H9 (cell line): ENCODE data around the gene STIMATE. TPM values are rescaled to one million over a fixed set of nuclear protein-coding genes. Genes with fewer than 3 reads are reported as not detected.

Experiments
- DNase-seq: peaks from one replicate; pipeline ENCODE4 v3.0.0-alpha.2; 2017
- H2AFZ ChIP-seq: one replicate; pipeline ENCODE4 v1.6.1; 2013; ENCODE audit warnings: mild to moderate bottlenecking, low read length, control low read depth, moderate library complexity
- H2AK5ac ChIP-seq: 2 replicates; pipeline ENCODE4 v1.6.1; 2013; ENCODE audit warnings: low read length, control low read depth, mixed read lengths; ENCODE audit not compliant: insufficient read length
- H2BK120ac ChIP-seq: one replicate; pipeline ENCODE4 v1.6.1; 2013; ENCODE audit warnings: low read depth, mild to moderate bottlenecking, low read length, control low read depth, inconsistent platforms; ENCODE audit not compliant: poor library complexity, severe bottlenecking
- H2BK12ac ChIP-seq: 2 replicates; pipeline ENCODE4 v1.6.1; 2013; ENCODE audit warnings: low read length, control low read depth, mixed read lengths, low read depth; ENCODE audit not compliant: insufficient read length
- H2BK15ac ChIP-seq: 2 replicates; pipeline ENCODE4 v1.6.1; 2013; ENCODE audit warnings: low read depth, low read length, control low read depth
- H2BK20ac ChIP-seq: one replicate; pipeline ENCODE4 v1.6.1; 2013; ENCODE audit warnings: low read depth, mild to moderate bottlenecking, low read length, control low read depth, inconsistent platforms; ENCODE audit not compliant: poor library complexity, severe bottlenecking
- H2BK5ac ChIP-seq: 2 replicates; pipeline ENCODE4 v1.6.1; 2013; ENCODE audit warnings: low read length, control low read depth, mixed read lengths; ENCODE audit not compliant: insufficient read length
- H3K14ac ChIP-seq: 2 replicates; pipeline ENCODE4 v1.6.1; 2013; ENCODE audit warnings: low read length, control low read depth; ENCODE audit not compliant: insufficient read depth
- H3K18ac ChIP-seq: 2 replicates; pipeline ENCODE4 v1.6.1; 2013; ENCODE audit warnings: low read depth, mild to moderate bottlenecking, mixed read lengths, low read length, control low read depth; ENCODE audit not compliant: insufficient read length
- H3K23ac ChIP-seq: 2 replicates; pipeline ENCODE4 v1.6.1; 2013; ENCODE audit warnings: low read length, control low read depth, mixed read lengths, low read depth; ENCODE audit not compliant: insufficient read length
- H3K23me2 ChIP-seq: 2 replicates; pipeline ENCODE4 v1.6.1; 2013; ENCODE audit warnings: low read depth, mild to moderate bottlenecking, mixed read lengths, low read length, control low read depth; ENCODE audit not compliant: insufficient read length, poor library complexity, severe bottlenecking
- H3K27ac ChIP-seq: 2 replicates; pipeline ENCODE4 v1.5.1; 2013; ENCODE audit warnings: low read length, control low read depth, mixed read lengths, low read depth; ENCODE audit not compliant: insufficient read length
- H3K27me3 ChIP-seq: 2 replicates; pipeline ENCODE4 v1.6.1; 2013; ENCODE audit warnings: low read length, control low read depth, inconsistent platforms; ENCODE audit not compliant: insufficient read depth
- H3K4ac ChIP-seq: 2 replicates; pipeline ENCODE4 v1.6.1; 2013; ENCODE audit warnings: low read depth, mild to moderate bottlenecking, control low read depth, inconsistent platforms, low read length, moderate library complexity
- H3K4me1 ChIP-seq: 2 replicates; pipeline ENCODE4 v1.6.1; 2013; ENCODE audit warnings: low read length, control low read depth, inconsistent platforms; ENCODE audit not compliant: insufficient read depth
- H3K4me2 ChIP-seq: 2 replicates; pipeline ENCODE4 v1.6.1; 2013; ENCODE audit warnings: low read length, control low read depth, mixed read lengths; ENCODE audit not compliant: insufficient read length, insufficient read depth
- H3K56ac ChIP-seq: 2 replicates; pipeline ENCODE4 v1.6.1; 2013; ENCODE audit warnings: low read depth, mild to moderate bottlenecking, mixed read lengths, low read length, control low read depth; ENCODE audit not compliant: insufficient read length
- H3K79me1 ChIP-seq: 2 replicates; pipeline ENCODE4 v1.6.1; 2013; ENCODE audit warnings: low read depth, mild to moderate bottlenecking, moderate library complexity, low read length, control low read depth, inconsistent platforms; ENCODE audit not compliant: insufficient read depth, poor library complexity, severe bottlenecking
- H3K79me2 ChIP-seq: 2 replicates; pipeline ENCODE4 v1.6.1; 2013; ENCODE audit warnings: low read length, control low read depth, inconsistent platforms; ENCODE audit not compliant: insufficient read depth
- H3K9ac ChIP-seq: 2 replicates; pipeline ENCODE4 v1.6.1; 2013; ENCODE audit warnings: low read length, control low read depth, mixed read lengths; ENCODE audit not compliant: insufficient read length; ENCODE audit errors: extremely low read depth
- H3K9me3 ChIP-seq: one replicate; pipeline ENCODE4 v1.6.1; 2013; ENCODE audit warnings: low read depth, low read length, inconsistent platforms; ENCODE audit not compliant: control insufficient read depth
- H3T11ph ChIP-seq: one replicate; pipeline ENCODE4 v1.6.1; 2013; ENCODE audit warnings: mild to moderate bottlenecking, low read length, control low read depth, inconsistent platforms
- H4K20me1 ChIP-seq: one replicate; pipeline ENCODE4 v1.6.1; 2013; ENCODE audit not compliant: control insufficient read depth, insufficient read length, insufficient read depth
- H4K5ac ChIP-seq: 2 replicates; pipeline ENCODE4 v1.6.1; 2013; ENCODE audit warnings: low read depth, mild to moderate bottlenecking, mixed read lengths, low read length, control low read depth; ENCODE audit not compliant: insufficient read length
- H4K8ac ChIP-seq: replicated peaks from 2 replicates; pipeline ENCODE4 v1.6.1; 2013; ENCODE audit warnings: low read length, control low read depth, mixed read lengths, low read depth; ENCODE audit not compliant: insufficient read length
- H4K91ac ChIP-seq: 2 replicates; pipeline ENCODE4 v1.6.1; 2013; ENCODE audit warnings: low read depth, mild to moderate bottlenecking, moderate library complexity, mixed read lengths, low read length, control low read depth; ENCODE audit not compliant: insufficient read length
- H3K27ac Mint-ChIP-seq, 3 experiments: 2 replicates in 2 of 3; 3 replicates in 1 of 3; pipeline ENCODE4 v1.8.0; 2020 to 2021; ENCODE audit warnings: mixed read lengths in 3 of 3, mild to moderate bottlenecking in 1 of 3, moderate library complexity in 1 of 3
- H3K27me3 Mint-ChIP-seq: 2 replicates; pipeline ENCODE4 v1.8.0; 2021; ENCODE audit warnings: low read depth, mild to moderate bottlenecking, moderate library complexity, mixed read lengths
- H3K36me3 Mint-ChIP-seq, 3 experiments: 2 replicates in 2 of 3; 3 replicates in 1 of 3; pipeline ENCODE4 v1.8.0; 2020 to 2021; ENCODE audit warnings: low read depth in 3 of 3, mixed read lengths in 3 of 3; ENCODE audit not compliant: insufficient read depth in 1 of 3
- H3K4me1 Mint-ChIP-seq, 2 experiments: 2 replicates each; pipeline ENCODE4 v1.8.0; 2020; ENCODE audit warnings: mixed read lengths in 2 of 2
- H3K4me3 Mint-ChIP-seq, 2 experiments: 2 replicates in 1 of 2; 3 replicates in 1 of 2; pipeline ENCODE4 v1.8.0; 2020 to 2021; ENCODE audit warnings: mild to moderate bottlenecking in 2 of 2, mixed read lengths in 2 of 2, moderate library complexity in 1 of 2
- H3K9me3 Mint-ChIP-seq, 2 experiments: 2 replicates in 1 of 2; 3 replicates in 1 of 2; pipeline ENCODE4 v1.8.0; 2020; ENCODE audit warnings: mild to moderate bottlenecking in 2 of 2, mixed read lengths in 2 of 2, moderate library complexity in 1 of 2
- CTCF ChIP-seq: fragments of 200-600 bp; sonication (generic); conservative IDR thresholded peaks from 3 replicates; pipeline ENCODE4 v1.8.0; 2021; ENCODE audit warnings: antibody characterized with exemption, mild to moderate bottlenecking
- WGBS: extraction: QIAGEN DNeasy Blood & Tissue Kit; methylation state at CpG from one replicate; pipeline ENCODE4 v1.1.7; 2013; ENCODE audit warnings: missing lambda C conversion rate, low lambda C conversion rate, mixed read lengths; ENCODE audit not compliant: insufficient read length; ENCODE audit errors: extremely low coverage; 5-methylcytosine and 5-hydroxymethylcytosine counted together
- total RNA-seq: library from RNA; stranded (reverse); gene quantifications from 2 replicates; pipeline ENCODE4 v1.2.1, GENCODE V29; 2021

Gene STIMATE
- total RNA-seq, 1 experiment from 2014 or later, result 25.6 TPM

- Mint-ChIP-seq H3K4me3 (no peak overlapping the region), H3K9me3 (no peaks in the 10 kb centered on the region), H3K27me3 (0 out of 2 replicates have a peak, but pooled peaks cover 2% of the 10 kb centered on the region), H3K4me1 (peaks cover 6 to 8% of the 10 kb centered on the region in 2 experiments; a peak in 3 of 4 replicates), H3K36me3 (no peaks in the 10 kb centered on the region), H3K27ac (no peak overlapping the region)
- no CpG with 5 or more reads among the region's 5 CpGs for WGBS
- Histone ChIP-seq H2BK20ac (no peak overlapping the region), H2BK12ac (no peak overlapping the region), H3K56ac (no peak overlapping the region), H2BK120ac (no peak overlapping the region), H3K4ac (no peak overlapping the region), H4K8ac (no peak overlapping the region), H3K18ac (no peak overlapping the region), H3K79me2 (no peaks in the 10 kb centered on the region), H3K9me3 (no peaks in the 10 kb centered on the region), H3K14ac (no peak overlapping the region), H2BK15ac (no peak overlapping the region), H3K4me1 (no peaks in the 10 kb centered on the region), H3K4me2 (no peak overlapping the region), H2BK5ac (no peak overlapping the region), H4K5ac (no peak overlapping the region), H3K23me2 (no peaks in the 10 kb centered on the region), H3K27me3 (no peaks in the 10 kb centered on the region), H3K23ac (no peak overlapping the region), H3K79me1 (no peaks in the 10 kb centered on the region), H4K20me1 (no peaks in the 10 kb centered on the region), H3T11ph (no peak overlapping the region), H3K9ac (no peak overlapping the region), H2AFZ (no peak overlapping the region), H4K91ac (no peak overlapping the region), H2AK5ac (no peak overlapping the region), H3K27ac (no peak overlapping the region)
- no peak for DNase-seq
- no peak for TF ChIP-seq CTCF
These were observed 95.5 kb downstream of the STIMATE start for GRCh38 chr3:52801839-52802238.
